GM23338 (cell line): Measurements from ENCODE around the gene LPP. TPM values are rescaled to one million over a fixed set of nuclear protein-coding genes. Genes with fewer than 3 reads are reported as not detected.

ENCODE experiments used
- ATAC-seq: fragments of 200-7000 bp; cut with Tn5 transposase; 3 replicates; pipeline ENCODE4 v1.9.1; 2020
- DNase-seq: peaks from one replicate; pipeline ENCODE4 v3.0.0-alpha.2; 2015; ENCODE audit warnings: low spot score
- H2AFZ ChIP-seq: fragments of 200-600 bp; sonication (generic); 2 replicates; pipeline ENCODE4 v1.8.0; 2016; ENCODE audit warnings: antibody characterized with exemption, mild to moderate bottlenecking, moderate library complexity
- H3F3A ChIP-seq: fragments of 200-600 bp; sonication (generic); replicated peaks from 2 replicates; pipeline ENCODE4 v1.8.0; 2017; ENCODE audit warnings: antibody characterized with exemption, mixed run types, low read depth
- H3K27ac ChIP-seq: fragments of 200-600 bp; sonication (generic); 2 replicates; pipeline ENCODE4 v1.6.1; 2016; ENCODE audit warnings: low read depth
- H3K27me3 ChIP-seq: fragments of 200-600 bp; sonication (generic); 2 replicates; pipeline ENCODE4 v1.8.0; 2016; ENCODE audit warnings: mild to moderate bottlenecking, mixed run types, moderate library complexity; ENCODE audit not compliant: insufficient read depth
- H3K36me3 ChIP-seq: fragments of 200-600 bp; sonication (generic); 2 replicates; pipeline ENCODE4 v1.8.0; 2016; ENCODE audit warnings: mild to moderate bottlenecking; ENCODE audit not compliant: insufficient read depth
- H3K4me1 ChIP-seq: fragments of 200-600 bp; sonication (generic); 2 replicates; pipeline ENCODE4 v1.8.0; 2016; ENCODE audit warnings: mild to moderate bottlenecking, moderate library complexity; ENCODE audit not compliant: insufficient read depth
- H3K4me2 ChIP-seq: fragments of 200-600 bp; sonication (generic); 2 replicates; pipeline ENCODE4 v1.7.1; 2017; ENCODE audit warnings: mixed run types
- H3K4me3 ChIP-seq: fragments of 200-600 bp; sonication (generic); 2 replicates; pipeline ENCODE4 v1.6.1; 2016; ENCODE audit warnings: mixed run types
- H3K79me2 ChIP-seq: fragments of 200-600 bp; sonication (generic); replicated peaks from 2 replicates; pipeline ENCODE4 v1.8.0; 2017; ENCODE audit warnings: mild to moderate bottlenecking; ENCODE audit not compliant: insufficient read depth
- H3K9me2 ChIP-seq: fragments of 200-600 bp; sonication (generic); 2 replicates; pipeline ENCODE4 v1.8.0; 2017; ENCODE audit not compliant: insufficient read depth
- H4K20me1 ChIP-seq: fragments of 200-600 bp; sonication (generic); replicated peaks from 2 replicates; pipeline ENCODE4 v1.8.0; 2017; ENCODE audit warnings: mild to moderate bottlenecking; ENCODE audit not compliant: insufficient read depth
- H3K27ac Mint-ChIP-seq: 2 replicates; pipeline ENCODE4 v1.8.0; 2020; ENCODE audit warnings: inconsistent platforms, mild to moderate bottlenecking, moderate library complexity, mixed read lengths
- H3K27me3 Mint-ChIP-seq: 3 replicates; pipeline ENCODE4 v1.8.0; 2022; ENCODE audit warnings: low read depth, mild to moderate bottlenecking, moderate library complexity, mixed read lengths, inconsistent platforms; ENCODE audit not compliant: insufficient read depth, poor library complexity
- H3K36me3 Mint-ChIP-seq: 3 replicates; pipeline ENCODE4 v1.8.0; 2021; ENCODE audit warnings: low read depth, mild to moderate bottlenecking, inconsistent platforms, moderate library complexity, mixed read lengths
- H3K4me1 Mint-ChIP-seq: 3 replicates; pipeline ENCODE4 v1.8.0; 2020; ENCODE audit warnings: mild to moderate bottlenecking, inconsistent platforms, mixed read lengths
- H3K4me3 Mint-ChIP-seq: 3 replicates; pipeline ENCODE4 v1.8.0; 2021; ENCODE audit warnings: moderate library complexity, mild to moderate bottlenecking, inconsistent platforms, mixed read lengths
- H3K9me3 Mint-ChIP-seq: 3 replicates; pipeline ENCODE4 v1.8.0; 2020; ENCODE audit warnings: moderate library complexity, mild to moderate bottlenecking, inconsistent platforms, mixed read lengths
- CREB1 ChIP-seq: fragments of 250-450 bp; sonication (Bioruptor Pico); IDR thresholded peaks from 2 replicates; pipeline ENCODE4 v1.5.0; 2020; ENCODE audit warnings: low read depth, mild to moderate bottlenecking, moderate library complexity
- CTCF ChIP-seq, 2 experiments: fragments of 200-600 bp in 1 of 2; sonication (generic) in 1 of 2; conservative IDR thresholded peaks; 2 replicates each; pipeline versions ENCODE4 v1.5.1 to v1.6.1; 2016 to 2017; ENCODE audit warnings: antibody characterized with exemption in 2 of 2, low read depth in 2 of 2, mild to moderate bottlenecking in 2 of 2, moderate library complexity in 1 of 2
- ETS1 ChIP-seq: IDR thresholded peaks from 2 replicates; pipeline ENCODE4 v1.6.1; 2016; ENCODE audit warnings: antibody characterized with exemption
- EZH2 ChIP-seq: fragments of 200-600 bp; sonication (generic); IDR thresholded peaks from one replicate; pipeline ENCODE4 v1.8.0; 2017; ENCODE audit warnings: antibody characterized with exemption, mild to moderate bottlenecking, low read depth; ENCODE audit not compliant: unreplicated experiment
- EZH2phosphoT487 ChIP-seq: fragments of 200-600 bp; sonication (generic); IDR thresholded peaks from one replicate; pipeline ENCODE4 v1.8.1; 2018; ENCODE audit warnings: antibody characterized with exemption; ENCODE audit not compliant: unreplicated experiment
- NANOG ChIP-seq: IDR thresholded peaks from 2 replicates; pipeline ENCODE4 v1.6.1; 2016; ENCODE audit warnings: antibody characterized with exemption, borderline replicate concordance
- POLR2AphosphoS5 ChIP-seq: IDR thresholded peaks from 2 replicates; pipeline ENCODE4 v1.6.1; 2016; ENCODE audit warnings: antibody characterized with exemption, low read depth
- REST ChIP-seq: IDR thresholded peaks from one replicate; pipeline ENCODE4 v1.6.1; 2018; ENCODE audit warnings: antibody characterized with exemption; ENCODE audit not compliant: unreplicated experiment
- STAT1 ChIP-seq: IDR thresholded peaks from one replicate; pipeline ENCODE4 v1.6.1; 2016; ENCODE audit warnings: antibody characterized with exemption; ENCODE audit not compliant: unreplicated experiment
- ZNF462 ChIP-seq: fragments of 250-450 bp; sonication (Bioruptor Pico); IDR thresholded peaks from 2 replicates; pipeline ENCODE4 v1.5.0; 2020; ENCODE audit warnings: mild to moderate bottlenecking, moderate library complexity
- polyA plus RNA-seq: library from polyadenylated mRNA; unstranded; fragments of >200 nt; fragmentation: Nextera tagmentation; extraction: Ambion mirVana; gene quantifications from 2 replicates; pipeline ENCODE4 v1.2.1, GENCODE V29; 2016
- total RNA-seq: library from RNA; depleted of rRNA; stranded (reverse); fragments of >200 nt; shearing (Covaris generic); gene quantifications from 2 replicates; pipeline ENCODE4 v1.2.3, GENCODE V29; 2014

LPP gene
- total and polyA plus RNA-seq, 2 experiments from 2014 or later: 23.0 to 35.2 TPM

- no peak for TF ChIP-seq CTCF (conservative IDR thresholded peaks at IDR 0.05; ENCODE audit: low read depth in 2 of 2)
Observed at GRCh38 chr3:188839187-188839695, 685.3 kb downstream of the LPP start (continued).

- no peak overlapping the region for H3K4me2 ChIP-seq
- H3K36me3 Mint-ChIP-seq: no peaks in the 10 kb centered on the region; the same call in 2 of the 3 replicates
- TF ChIP-seq POLR2AphosphoS5 (no peak), ETS1 (no peak), ZNF462 (CRISPR knock-in tag) (no peak), STAT1 (no peak), EZH2phosphoT487 (no peak), REST (no peak), EZH2 (no peak), CREB1 (CRISPR knock-in tag) (no peak), NANOG (no peak), CTCF (conservative IDR thresholded peaks at IDR 0.05; ENCODE audit: low read depth in 2 of 2) (no peak)
Observed at GRCh38 chr3:188840290-188840689, 686.3 kb downstream of the LPP start.

More at GRCh38 chr3:188840290-188840689, 686.3 kb downstream of the LPP start:
- no peak for ATAC-seq
- H3K27me3 ChIP-seq: no peaks in the 10 kb centered on the region
- H3K79me2 ChIP-seq: no peaks in the 10 kb centered on the region
- no peak overlapping the region for H3K27ac ChIP-seq
- no peak overlapping the region for H3K4me3 ChIP-seq
- H3K27ac Mint-ChIP-seq: no peak overlapping the region
- DNase-seq: no peak
- H4K20me1 ChIP-seq: no peaks in the 10 kb centered on the region
- no peaks in the 10 kb centered on the region for H3K27me3 Mint-ChIP-seq
- no peaks in the 10 kb centered on the region for H3K9me2 ChIP-seq
- no peaks in the 10 kb centered on the region for H3F3A ChIP-seq
- H3K36me3 ChIP-seq: no peaks in the 10 kb centered on the region
- H2AFZ ChIP-seq: no peak overlapping the region
- no peak overlapping the region for H3K4me3 Mint-ChIP-seq
- H3K9me3 Mint-ChIP-seq: peaks cover 3% of the 10 kb centered on the region; the same call in 1 of the 3 replicates
- H3K4me1 ChIP-seq: no peaks in the 10 kb centered on the region
- H3K4me1 Mint-ChIP-seq: no peaks in the 10 kb centered on the region
